ENCODE measurements around the gene IGBP1. TPM values are rescaled to one million over a fixed set of nuclear protein-coding genes. Genes with fewer than 3 reads are reported as not detected.
"Not testable (repeated sequence)": the region's sequence is repeated elsewhere in the genome, so short reads cannot be mapped to it uniquely, and the experiment has no call there.

Gene IGBP1
- total RNA-seq, 1 donor from 2014 or later: 69.1 TPM

DNA sequence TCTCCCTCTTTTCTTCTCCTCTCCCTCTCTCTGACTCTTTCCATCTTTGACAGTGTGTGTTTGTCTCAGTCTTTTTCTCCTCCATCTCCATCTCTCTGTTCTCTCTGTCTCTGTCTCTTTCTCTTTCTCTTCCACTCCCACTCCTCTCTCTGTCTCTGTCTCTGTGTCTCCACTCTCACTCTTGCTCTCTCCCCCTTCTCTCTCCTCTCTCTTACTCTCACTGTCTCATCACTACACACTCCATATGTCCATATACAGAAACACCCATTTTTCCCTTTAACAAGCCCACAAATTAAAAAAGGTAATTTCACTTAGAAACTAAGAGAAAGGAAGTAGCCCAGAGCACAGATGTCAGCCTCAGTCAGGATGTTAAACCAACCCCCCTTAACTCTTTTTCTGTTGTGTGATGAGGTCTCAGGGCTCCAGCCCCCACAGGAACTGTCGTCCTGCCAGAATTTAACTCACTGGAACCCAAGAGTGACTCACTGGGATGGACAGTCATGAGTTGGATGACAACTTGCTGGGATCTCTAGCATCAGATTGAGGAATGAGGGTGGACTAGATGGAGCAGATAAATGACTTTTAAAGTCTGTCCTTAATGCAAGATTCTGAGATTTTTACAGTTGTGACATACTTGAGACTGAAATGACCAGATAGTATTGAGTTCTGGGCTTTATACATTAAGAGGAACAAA, 43.5 kb upstream of the IGBP1 start:
- H3K4me1 Mint-ChIP-seq (ENCODE audit: unreplicated experiment): peaks cover 6% of the 10 kb centered on the region
- TF ChIP-seq, protein P1, sequence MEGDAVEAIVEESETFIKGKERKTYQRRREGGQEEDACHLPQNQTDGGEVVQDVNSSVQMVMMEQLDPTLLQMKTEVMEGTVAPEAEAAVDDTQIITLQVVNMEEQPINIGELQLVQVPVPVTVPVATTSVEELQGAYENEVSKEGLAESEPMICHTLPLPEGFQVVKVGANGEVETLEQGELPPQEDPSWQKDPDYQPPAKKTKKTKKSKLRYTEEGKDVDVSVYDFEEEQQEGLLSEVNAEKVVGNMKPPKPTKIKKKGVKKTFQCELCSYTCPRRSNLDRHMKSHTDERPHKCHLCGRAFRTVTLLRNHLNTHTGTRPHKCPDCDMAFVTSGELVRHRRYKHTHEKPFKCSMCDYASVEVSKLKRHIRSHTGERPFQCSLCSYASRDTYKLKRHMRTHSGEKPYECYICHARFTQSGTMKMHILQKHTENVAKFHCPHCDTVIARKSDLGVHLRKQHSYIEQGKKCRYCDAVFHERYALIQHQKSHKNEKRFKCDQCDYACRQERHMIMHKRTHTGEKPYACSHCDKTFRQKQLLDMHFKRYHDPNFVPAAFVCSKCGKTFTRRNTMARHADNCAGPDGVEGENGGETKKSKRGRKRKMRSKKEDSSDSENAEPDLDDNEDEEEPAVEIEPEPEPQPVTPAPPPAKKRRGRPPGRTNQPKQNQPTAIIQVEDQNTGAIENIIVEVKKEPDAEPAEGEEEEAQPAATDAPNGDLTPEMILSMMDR (IDR thresholded peaks at IDR 0.05; ENCODE audit: unreplicated experiment): no peak
- no peaks in the 10 kb centered on the region for H3K36me3 Mint-ChIP-seq (ENCODE audit: low read depth, unreplicated experiment)
- no peaks in the 10 kb centered on the region for H3K9me3 Mint-ChIP-seq (ENCODE audit: unreplicated experiment)
- H3K27ac Mint-ChIP-seq (ENCODE audit: unreplicated experiment): no peak overlapping the region
- H3K4me3 Mint-ChIP-seq (ENCODE audit: unreplicated experiment): no peak overlapping the region
- no peaks in the 10 kb centered on the region for H3K27me3 Mint-ChIP-seq (ENCODE audit: unreplicated experiment)
- no peak for DNase-seq (ENCODE audit: low spot score)

DNA sequence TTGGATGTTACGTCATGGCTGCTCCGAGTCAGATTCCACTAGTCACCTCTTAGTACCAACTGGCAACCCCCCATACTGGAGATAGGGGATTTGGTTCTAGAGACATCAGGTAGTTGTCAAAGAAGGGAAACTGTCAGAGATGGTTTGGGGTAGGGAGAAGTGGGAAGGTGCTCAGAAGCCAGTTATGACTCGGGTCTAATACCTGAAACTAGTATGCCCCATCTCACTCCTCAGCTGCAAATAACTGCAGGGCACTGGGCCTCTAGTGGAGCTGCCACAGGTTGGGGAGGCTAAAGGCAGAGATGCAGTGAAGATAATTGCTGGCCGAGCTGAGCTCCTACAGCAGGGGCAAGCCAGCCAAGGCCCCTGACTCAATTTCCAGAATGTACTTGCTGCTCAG, 41.0 kb upstream of the IGBP1 start:
- Mint-ChIP-seq H3K36me3 (ENCODE audit: low read depth, unreplicated experiment) (no peaks in the 10 kb centered on the region), H3K4me3 (ENCODE audit: unreplicated experiment) (no peak overlapping the region), H3K9me3 (ENCODE audit: unreplicated experiment) (no peaks in the 10 kb centered on the region), H3K4me1 (ENCODE audit: unreplicated experiment) (peaks cover 6% of the 10 kb centered on the region), H3K27ac (ENCODE audit: unreplicated experiment) (no peak overlapping the region), H3K27me3 (ENCODE audit: unreplicated experiment) (no peaks in the 10 kb centered on the region)
- no peak for DNase-seq (ENCODE audit: low spot score)
- TF ChIP-seq, protein P1 (IDR thresholded peaks at IDR 0.05; ENCODE audit: unreplicated experiment): no peak

DNA sequence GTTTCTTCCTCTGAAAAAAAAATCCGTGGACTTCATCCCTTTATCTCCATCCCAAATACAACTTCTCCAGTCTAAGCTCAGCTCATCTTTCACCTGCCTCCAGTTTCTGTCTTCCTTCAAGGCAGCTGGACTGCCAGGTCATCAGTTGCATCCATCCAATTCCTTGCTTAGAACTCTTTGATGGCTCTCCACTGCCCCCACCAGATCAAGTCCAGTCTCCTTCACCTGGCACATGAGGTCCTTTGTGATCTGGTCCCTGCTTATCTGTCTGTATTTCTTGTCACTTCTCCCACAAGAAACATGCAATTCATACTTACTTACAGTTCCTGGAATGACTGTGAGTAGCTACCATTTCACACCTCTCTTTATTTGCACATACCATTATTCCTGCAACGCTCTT, 37.2 kb upstream of the IGBP1 start:
- TF ChIP-seq, protein P1 (IDR thresholded peaks at IDR 0.05; ENCODE audit: unreplicated experiment): no peak
- Mint-ChIP-seq H3K9me3 (ENCODE audit: unreplicated experiment) (no peaks in the 10 kb centered on the region), H3K4me1 (ENCODE audit: unreplicated experiment) (no peaks in the 10 kb centered on the region), H3K36me3 (ENCODE audit: low read depth, unreplicated experiment) (no peaks in the 10 kb centered on the region), H3K4me3 (ENCODE audit: unreplicated experiment) (no peak overlapping the region), H3K27ac (ENCODE audit: unreplicated experiment) (no peak overlapping the region), H3K27me3 (ENCODE audit: unreplicated experiment) (no peaks in the 10 kb centered on the region)
- DNase-seq (ENCODE audit: low spot score): peak; percentile 3

DNA sequence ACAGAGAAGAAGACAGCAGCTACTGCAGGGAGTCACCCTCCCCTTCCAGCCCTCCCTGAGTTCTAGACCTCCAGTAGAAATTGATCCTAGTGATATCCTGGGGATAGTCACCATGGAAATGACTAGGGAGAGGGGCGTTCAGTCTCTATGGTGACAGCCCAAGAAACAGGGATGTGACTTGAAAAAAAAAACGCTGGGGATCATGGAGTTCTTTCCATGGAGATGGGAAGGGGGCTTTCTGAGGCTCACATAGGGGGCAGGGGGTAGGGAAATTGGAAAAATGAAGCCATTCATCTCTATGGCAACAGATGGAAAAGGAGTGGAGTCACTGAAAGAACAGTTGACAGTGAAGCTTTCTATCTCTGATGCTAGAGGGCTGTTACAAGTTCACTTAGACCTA, 28.0 kb upstream of the IGBP1 start:
- Mint-ChIP-seq H3K27me3 (ENCODE audit: unreplicated experiment) (no peaks in the 10 kb centered on the region), H3K27ac (ENCODE audit: unreplicated experiment) (no peak overlapping the region), H3K4me3 (ENCODE audit: unreplicated experiment) (no peak overlapping the region), H3K36me3 (ENCODE audit: low read depth, unreplicated experiment) (no peaks in the 10 kb centered on the region), H3K4me1 (ENCODE audit: unreplicated experiment) (no peaks in the 10 kb centered on the region), H3K9me3 (ENCODE audit: unreplicated experiment) (no peaks in the 10 kb centered on the region)
- TF ChIP-seq, protein P1 (IDR thresholded peaks at IDR 0.05; ENCODE audit: unreplicated experiment): no peak
- no peak for DNase-seq (ENCODE audit: low spot score)

DNA sequence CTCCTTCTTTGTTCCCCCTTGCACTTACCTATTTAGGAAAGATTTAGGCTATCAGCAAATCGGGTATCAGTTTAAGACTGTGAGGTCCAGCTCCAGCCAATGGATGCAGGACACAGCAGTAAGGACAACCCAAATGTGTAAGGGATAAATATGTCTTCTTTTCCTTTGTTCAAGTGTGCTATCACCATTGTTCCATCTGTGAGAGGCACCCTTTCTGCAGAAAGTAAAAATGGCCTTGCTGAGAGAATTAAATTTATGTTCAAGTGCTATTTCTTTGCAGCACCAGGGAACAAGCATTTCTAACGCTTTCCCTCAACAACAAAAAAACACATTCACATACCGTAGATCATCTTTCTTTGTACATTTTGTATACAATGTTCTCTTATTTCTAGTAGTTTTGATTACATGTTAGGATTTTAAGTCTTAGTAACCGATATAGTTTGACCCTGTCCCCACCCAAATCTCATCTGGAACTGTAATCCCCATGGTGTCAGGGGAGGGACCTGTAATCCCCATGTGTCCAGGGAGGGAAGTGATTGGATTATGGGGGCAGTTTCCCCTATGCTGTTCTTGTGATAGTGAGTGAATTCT, 21.7 kb upstream of the IGBP1 start:
- H3K4me3 Mint-ChIP-seq (ENCODE audit: unreplicated experiment); H3K27me3 Mint-ChIP-seq (ENCODE audit: unreplicated experiment); H3K4me1 Mint-ChIP-seq (ENCODE audit: unreplicated experiment); H3K27ac Mint-ChIP-seq (ENCODE audit: unreplicated experiment); H3K36me3 Mint-ChIP-seq (ENCODE audit: low read depth, unreplicated experiment); DNase-seq (ENCODE audit: low spot score); H3K9me3 Mint-ChIP-seq (ENCODE audit: unreplicated experiment): not testable (repeated sequence)
